HG03064 (cell line): ENCODE measurements around the gene MDK.

Experiments used
- ATAC-seq: cut with Tn5 transposase; IDR thresholded peaks from one replicate; pipeline ENCODE4 v1.9.1; 2021; ENCODE audit warnings: low read depth; ENCODE audit not compliant: unreplicated experiment

Gene MDK

GRCh38 chr11:46393231-46393616 is 11.8 kb downstream of the MDK start:
- ATAC-seq, result no peak

GRCh38 chr11:46393759-46394158 is 12.3 kb downstream of the MDK start:
- ATAC-seq, result no peak

GRCh38 chr11:46397526-46397925 is 16.1 kb downstream of the MDK start:
- ATAC-seq, result no peak

GRCh38 chr11:46402957-46403902 is 21.8 kb downstream of the MDK start:
- ATAC-seq, result no peak

DNA sequence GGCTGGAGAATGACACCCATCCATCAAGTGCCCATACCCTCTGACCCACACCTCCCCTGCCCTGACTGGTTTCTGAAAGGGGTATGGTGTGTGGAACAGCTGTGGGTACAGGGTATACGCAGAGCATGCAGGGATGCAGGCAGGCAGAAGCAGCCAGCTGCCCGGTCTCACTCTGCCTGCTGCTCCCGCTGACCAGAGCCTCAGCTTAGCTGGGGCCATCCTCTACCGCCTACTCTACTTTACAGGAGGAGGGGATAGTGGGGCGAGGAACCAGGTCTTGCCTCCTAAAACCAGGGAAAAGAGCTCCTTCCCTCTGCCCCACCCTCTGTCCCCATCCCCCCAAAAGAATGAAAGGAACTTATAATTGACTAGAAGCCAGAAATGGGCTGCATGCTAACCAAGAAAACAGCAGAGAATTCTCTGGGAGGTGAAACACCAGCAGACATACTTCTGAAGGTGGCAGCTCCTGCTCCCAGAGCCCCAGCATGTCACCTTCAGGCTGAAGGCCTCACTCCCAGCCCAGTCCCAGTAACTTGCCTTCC is 23.1 kb downstream of the MDK start:
- no peak for ATAC-seq

DNA sequence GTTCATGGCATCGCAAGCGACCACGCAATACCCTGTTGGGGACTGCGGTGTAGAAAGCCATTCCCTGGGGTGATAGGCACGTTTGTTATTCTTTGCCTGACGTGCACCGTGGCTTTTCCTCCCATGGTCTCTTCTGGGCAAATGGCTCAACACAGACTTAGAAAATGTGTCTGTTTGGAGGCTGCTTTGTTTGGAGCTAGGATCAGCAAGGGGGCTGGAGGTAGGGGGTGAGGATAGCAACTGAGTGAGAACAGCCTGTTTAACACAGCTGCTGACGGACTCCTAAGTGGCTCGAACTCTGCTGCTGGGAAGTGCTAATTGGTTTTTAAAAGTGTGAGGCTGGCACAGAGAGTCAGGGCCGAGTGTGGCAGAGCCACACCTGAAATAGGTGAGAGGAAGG is 26.2 kb downstream of the MDK start:
- ATAC-seq, result no peak

GRCh38 chr11:46408407-46408986 is 27.0 kb downstream of the MDK start:
- no peak for ATAC-seq

DNA sequence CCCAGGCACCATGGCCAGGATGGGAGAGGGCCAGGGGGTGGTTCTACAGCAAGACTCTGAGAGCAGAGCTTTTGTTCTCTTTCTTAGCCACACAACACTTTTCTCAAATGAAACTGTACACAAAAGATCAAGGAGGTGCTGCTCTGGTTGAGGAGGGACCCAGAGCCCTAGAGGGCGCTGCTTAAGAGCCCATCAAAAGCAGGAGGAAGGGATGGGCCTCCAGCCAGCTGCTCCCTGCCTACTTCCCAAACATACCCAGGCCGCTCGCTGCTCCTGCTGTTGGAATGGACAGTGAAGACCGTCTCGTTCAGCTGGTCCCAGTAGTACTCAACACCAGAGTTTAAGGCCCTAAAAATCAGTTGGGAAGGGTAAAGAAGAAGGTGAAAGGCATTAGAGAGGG is 28.6 kb downstream of the MDK start:
- ATAC-seq, result no peak

- no peak for ATAC-seq
Measured at GRCh38 chr11:46413760-46414465, 32.4 kb downstream of the MDK start.

GRCh38 chr11:46414466-46414796 is 33.0 kb downstream of the MDK start:
- ATAC-seq, result no peak

DNA sequence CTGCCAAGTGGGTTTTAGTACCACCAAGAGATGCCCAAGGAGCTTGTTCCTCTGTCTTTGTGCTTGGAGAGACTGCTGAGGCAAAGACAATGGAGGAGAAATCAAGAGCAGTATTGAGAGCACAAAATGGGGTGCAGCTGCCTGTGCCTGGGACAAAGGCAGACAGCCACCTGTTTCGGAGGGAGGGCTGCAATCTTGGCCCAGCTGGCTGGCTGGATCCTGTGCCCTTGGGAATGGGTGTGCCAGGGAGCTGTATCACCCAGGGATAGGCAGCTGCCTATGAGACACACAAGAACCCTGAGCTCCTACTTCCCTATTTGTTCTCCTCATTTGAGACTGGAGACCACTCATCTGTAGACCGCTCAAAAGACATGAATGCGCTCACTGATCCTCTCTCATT is 33.4 kb downstream of the MDK start:
- ATAC-seq, result no peak

DNA sequence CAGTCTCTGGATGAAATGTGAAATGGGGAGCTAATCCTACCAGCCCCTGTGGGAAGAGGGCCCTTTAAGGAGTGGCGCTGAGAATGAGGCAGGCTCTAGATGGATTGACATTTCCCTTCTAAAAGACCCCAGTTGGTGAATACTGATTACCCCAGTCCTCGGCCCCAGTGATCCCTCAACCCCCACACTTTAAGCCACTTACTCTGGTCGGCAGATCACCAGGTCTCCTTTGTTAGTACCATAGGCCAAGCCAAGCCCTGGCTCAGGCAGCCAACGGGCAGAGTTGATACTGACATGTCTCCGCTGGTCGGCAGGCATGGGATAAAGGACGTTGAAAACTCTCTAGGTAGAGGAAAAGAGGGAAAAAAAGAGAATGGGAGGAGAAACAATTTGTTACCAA is 36.2 kb downstream of the MDK start:
- ATAC-seq, result no peak

- ATAC-seq, result no peak
Measured at GRCh38 chr11:46418751-46419150, 37.3 kb downstream of the MDK start.

- ATAC-seq, result no peak
Measured at GRCh38 chr11:46420513-46420912, 39.0 kb downstream of the MDK start.

DNA sequence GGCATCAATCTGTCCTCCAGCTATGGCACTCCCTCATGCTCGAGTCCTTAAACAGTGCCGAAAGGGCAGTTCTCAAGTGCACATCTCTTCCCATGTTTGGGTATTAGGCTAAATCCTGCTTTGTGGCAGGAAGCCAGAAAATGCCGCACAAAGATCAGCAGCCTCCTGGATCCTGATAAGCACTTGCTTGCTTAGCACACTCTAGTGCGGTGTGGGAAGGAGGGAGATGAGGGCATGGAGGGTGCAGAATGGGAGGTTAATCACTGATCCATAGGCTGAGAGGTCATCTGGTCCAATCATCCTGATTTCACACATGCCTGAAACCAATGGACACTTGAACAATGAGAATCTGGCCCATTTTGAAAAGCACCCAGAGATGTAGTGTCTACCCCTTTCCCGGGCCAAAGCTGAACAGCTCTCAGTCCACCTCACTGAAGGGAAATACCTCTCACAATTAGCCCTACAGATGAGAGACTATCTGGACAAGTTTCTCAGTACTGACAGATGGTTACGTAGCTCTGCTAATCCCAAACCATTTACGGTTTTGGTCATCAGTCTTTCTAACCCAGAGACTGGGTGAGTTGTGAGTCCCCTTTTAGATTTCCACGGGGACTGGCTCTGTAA is 39.9 kb downstream of the MDK start:
- no peak for ATAC-seq

GRCh38 chr11:46422588-46422987 is 41.1 kb downstream of the MDK start:
- ATAC-seq, result no peak

DNA sequence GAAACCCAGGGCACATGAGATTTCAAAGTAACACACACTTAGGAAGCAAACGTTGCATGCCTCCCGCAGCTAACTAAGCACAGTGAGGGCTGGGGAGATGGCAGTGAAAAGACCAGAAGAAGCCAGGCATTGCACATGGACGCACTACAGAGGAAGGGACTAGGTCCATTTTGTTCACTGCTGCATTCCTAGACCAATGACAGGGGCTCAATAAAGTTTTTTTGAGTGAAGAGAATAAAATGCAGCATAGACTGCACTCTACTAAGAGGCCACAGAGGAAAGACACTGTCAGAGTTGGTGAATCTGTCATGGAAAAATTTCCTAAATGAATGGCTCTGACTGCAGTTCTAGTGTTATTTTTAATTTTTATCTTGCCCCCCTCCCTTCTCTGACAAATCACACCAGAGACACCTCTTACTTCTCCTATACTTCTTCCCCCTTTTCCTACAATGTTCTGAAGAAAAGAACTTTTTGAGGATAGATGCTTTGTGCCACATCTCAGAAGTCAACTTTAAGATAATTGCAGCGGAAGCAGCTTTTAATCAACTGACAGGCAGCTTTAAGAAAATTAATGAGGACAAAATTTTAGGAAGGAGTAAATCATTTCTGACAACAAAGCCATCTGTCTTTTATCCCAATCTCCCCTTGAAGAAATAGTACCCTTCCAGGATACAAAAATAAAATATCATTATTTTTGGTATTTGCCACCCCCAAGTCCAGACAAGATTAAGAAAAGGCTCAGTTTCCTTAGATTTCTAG is 44.9 kb downstream of the MDK start:
- no peak for ATAC-seq

DNA sequence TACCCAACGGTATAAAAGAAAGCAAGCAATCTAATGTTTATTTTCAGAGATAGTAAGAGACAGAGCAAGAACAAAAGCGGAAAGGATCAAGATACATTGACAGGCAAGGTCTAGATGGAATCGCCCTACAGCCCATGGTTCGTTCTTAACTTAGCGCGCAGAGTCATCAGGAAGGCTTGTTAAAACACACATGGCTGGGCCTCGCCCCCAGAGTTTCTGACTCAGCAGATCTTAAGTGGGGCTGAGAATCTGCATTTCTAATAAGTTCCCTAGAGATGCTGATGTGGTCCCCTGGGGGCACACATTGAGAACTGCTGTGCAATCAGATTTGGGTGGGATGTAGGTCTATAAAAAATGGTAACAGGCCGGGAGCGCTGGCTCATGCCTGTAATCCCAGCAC is 45.9 kb downstream of the MDK start:
- ATAC-seq, result no peak

DNA sequence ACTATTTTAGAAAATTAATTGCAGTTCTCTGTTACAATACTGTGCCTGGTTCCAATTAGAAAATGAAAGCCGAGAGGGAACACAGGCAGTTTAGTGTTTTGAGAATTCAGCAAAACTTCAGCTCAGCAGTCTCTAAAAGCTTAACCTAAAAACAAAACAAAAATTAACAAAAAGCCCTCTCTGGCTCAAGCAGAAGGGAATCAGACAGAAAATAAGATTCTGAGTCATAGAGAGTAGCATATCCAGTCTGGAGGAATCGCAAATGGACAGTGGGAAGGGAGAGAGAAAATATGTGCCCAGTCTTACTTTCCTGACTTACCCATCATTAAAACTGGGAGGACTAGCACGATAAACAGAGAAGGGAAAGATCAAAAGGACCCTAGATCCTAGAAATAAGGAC is 48.2 kb downstream of the MDK start:
- ATAC-seq, result no peak

- ATAC-seq, result no peak
Measured at GRCh38 chr11:46431211-46431610, 49.7 kb downstream of the MDK start.
